Measurements from ENCODE around the gene RASA1. TPM values are rescaled to one million over a fixed set of nuclear protein-coding genes. Genes with fewer than 3 reads are reported as not detected.
A peak's percentile ranks its signal among the peaks of the same experiment; 100 is the strongest.
"Not testable (repeated sequence)": the region's sequence is repeated elsewhere in the genome, so short reads cannot be mapped to it uniquely, and the experiment has no call there.

Gene RASA1
- total RNA-seq, 2 experiments from 2014 or later: 19.0 to 20.6 TPM

DNA sequence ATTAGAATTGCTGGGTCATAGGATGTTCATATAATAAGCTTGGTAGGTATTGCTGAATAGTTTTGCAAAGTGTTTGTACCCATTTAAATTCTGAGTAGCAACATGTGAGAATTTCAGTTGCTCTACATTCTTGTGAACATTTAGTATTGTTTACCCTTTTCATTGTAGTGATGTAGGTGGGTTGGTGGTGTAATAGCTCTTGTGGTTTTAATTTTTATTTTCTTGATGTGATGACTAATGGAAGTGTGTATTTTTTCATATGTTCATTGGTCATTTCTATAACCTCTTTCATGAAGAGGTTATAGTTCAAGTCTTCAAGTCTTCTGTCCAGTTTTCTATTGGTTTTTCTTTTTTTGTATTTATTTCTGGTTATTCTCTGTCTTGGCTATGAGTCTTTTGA, 34.4 kb downstream of the RASA1 start:
- ChIA-PET CTCF (no interaction called here), POLR2A (no interaction called here)
- no peaks in the 10 kb centered on the region for H3K27me3 Mint-ChIP-seq
- H3K27ac Mint-ChIP-seq: no peak overlapping the region
- no peak for DNase-seq
- peaks cover 46% of the 10 kb centered on the region for H3K36me3 Mint-ChIP-seq (ENCODE audit: low read depth)
- no peak overlapping the region for H3K4me3 Mint-ChIP-seq
- peaks cover 34% of the 10 kb centered on the region for H3K4me1 Mint-ChIP-seq
- H3K9me3 Mint-ChIP-seq: peaks cover 17% of the 10 kb centered on the region

DNA sequence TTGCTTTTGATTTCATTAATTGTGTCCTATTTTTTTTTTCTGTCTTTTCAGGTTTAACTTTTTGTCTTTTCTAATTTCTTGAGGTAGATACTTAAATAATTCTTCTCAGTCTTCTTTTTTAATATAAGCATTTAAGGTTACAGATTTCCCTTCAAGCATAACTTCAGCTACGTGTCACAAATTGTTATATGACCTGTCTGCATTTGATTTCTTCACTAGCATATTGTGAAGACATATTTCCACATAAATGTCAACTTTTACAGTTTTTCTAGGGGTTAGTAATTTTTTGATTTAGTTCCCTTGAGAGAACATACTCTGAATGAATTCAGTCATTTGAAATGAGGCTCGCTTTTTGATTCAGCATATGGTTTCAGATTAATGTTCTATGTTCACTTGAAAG, 35.6 kb downstream of the RASA1 start:
- peaks cover 44% of the 10 kb centered on the region for H3K36me3 Mint-ChIP-seq (ENCODE audit: low read depth)
- no peak overlapping the region for H3K4me3 Mint-ChIP-seq
- POLR2A ChIA-PET: no interaction called here
- H3K27ac Mint-ChIP-seq: no peak overlapping the region
- H3K9me3 Mint-ChIP-seq: peaks cover 17% of the 10 kb centered on the region
- DNase-seq: no peak
- CTCF ChIA-PET: no interaction called here
- H3K4me1 Mint-ChIP-seq: peaks cover 21% of the 10 kb centered on the region
- H3K27me3 Mint-ChIP-seq: no peaks in the 10 kb centered on the region

- peaks cover 17% of the 10 kb centered on the region for H3K9me3 Mint-ChIP-seq
- H3K27me3 Mint-ChIP-seq, H3K4me3 Mint-ChIP-seq, H3K27ac Mint-ChIP-seq, CTCF ChIA-PET, DNase-seq, POLR2A ChIA-PET: not testable (repeated sequence)
- H3K36me3 Mint-ChIP-seq (ENCODE audit: low read depth): peaks cover 46% of the 10 kb centered on the region
- H3K4me1 Mint-ChIP-seq: peaks cover 16% of the 10 kb centered on the region
These were observed 38.4 kb downstream of the RASA1 start for GRCh38 chr5:87306090-87306489.

GRCh38 chr5:87307796-87308423, 40.2 kb downstream of the RASA1 start:
- no peak for DNase-seq
- peaks cover 13% of the 10 kb centered on the region for H3K4me1 Mint-ChIP-seq
- POLR2A ChIA-PET: no interaction called here
- peaks cover 41% of the 10 kb centered on the region for H3K36me3 Mint-ChIP-seq (ENCODE audit: low read depth)
- H3K4me3 Mint-ChIP-seq: no peak overlapping the region
- no peaks in the 10 kb centered on the region for H3K27me3 Mint-ChIP-seq
- CTCF ChIA-PET: interaction anchor here (1.0 kb wide), 1 partner anchor 263 kb away, joined by 3 read pairs; no protein-coding TSS in a partner anchor
- peaks cover 17% of the 10 kb centered on the region for H3K9me3 Mint-ChIP-seq
- no peak overlapping the region for H3K27ac Mint-ChIP-seq

DNA sequence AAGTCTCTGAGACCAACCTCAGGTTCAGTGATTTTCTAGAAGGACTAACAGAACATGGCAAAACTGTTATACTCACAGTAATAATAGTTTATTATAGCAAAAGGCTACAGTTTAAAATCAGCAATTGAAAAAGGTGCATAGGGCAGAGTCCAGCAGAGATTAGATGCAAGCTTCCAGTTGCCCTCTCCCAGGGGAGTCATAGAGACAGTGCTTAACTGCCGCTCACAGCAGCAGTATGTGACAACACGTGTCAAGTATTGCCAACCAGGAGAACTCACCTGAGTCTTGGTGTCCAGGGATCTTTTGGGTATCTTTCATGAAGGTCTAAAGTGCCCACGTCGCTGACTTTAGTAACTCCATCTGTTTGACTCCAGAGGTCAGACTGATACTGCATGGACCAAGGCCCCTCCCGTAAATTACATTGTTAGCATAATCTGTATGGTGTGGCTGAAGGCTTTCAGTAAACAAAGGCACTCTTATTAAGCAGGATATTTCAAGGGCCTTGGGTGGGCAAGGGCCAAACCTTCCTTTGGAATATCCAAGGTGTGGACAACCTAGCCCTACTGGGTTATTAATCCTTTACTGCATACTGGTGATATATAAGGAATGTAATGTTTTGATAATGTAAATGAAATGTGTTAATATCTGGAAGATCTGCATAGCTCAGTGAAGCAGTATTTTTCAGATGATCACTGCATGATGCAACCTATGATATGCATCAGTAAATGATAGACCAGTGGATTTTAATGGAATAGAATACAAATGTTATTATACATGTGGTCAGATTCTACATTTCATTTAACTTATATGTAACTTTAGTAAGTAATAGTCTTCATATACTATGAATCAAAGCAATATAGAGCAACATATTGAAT, 44.0 kb downstream of the RASA1 start:
- Mint-ChIP-seq H3K4me3 (no peak overlapping the region), H3K27ac (no peak overlapping the region), H3K36me3 (ENCODE audit: low read depth) (peaks cover 9% of the 10 kb centered on the region), H3K9me3 (peaks cover 1% of the 10 kb centered on the region), H3K27me3 (no peaks in the 10 kb centered on the region), H3K4me1 (peaks cover 16% of the 10 kb centered on the region)
- POLR2A ChIA-PET: no interaction called here
- CTCF ChIA-PET: no interaction called here
- DNase-seq: no peak

DNA sequence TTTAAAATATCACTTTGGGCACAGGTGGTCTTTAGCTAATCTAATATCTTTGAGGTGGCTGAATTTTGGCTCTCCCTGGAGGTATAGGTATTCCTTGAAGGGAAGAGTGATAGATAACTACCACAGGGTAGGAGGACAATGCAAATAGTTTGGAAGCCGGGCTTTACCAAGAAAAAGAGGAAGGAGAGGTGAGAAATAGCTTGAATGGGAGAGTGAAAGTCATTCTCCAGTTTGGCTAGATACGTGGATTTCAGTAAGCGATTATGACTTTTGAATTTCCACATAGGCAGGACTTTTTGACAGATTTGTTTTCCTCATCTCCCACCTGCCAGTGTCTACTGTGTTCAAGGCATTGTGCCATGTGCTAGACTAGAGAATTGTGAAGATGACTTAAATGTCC, 45.5 kb downstream of the RASA1 start:
- H3K9me3 Mint-ChIP-seq: peaks cover under 1% of the 10 kb centered on the region
- H3K27me3 Mint-ChIP-seq: no peaks in the 10 kb centered on the region
- ChIA-PET POLR2A (no interaction called here), CTCF (no interaction called here)
- no peak for DNase-seq
- H3K4me1 Mint-ChIP-seq: peaks cover 16% of the 10 kb centered on the region
- no peak overlapping the region for H3K4me3 Mint-ChIP-seq
- peaks cover 11% of the 10 kb centered on the region for H3K36me3 Mint-ChIP-seq (ENCODE audit: low read depth)
- H3K27ac Mint-ChIP-seq: no peak overlapping the region

DNA sequence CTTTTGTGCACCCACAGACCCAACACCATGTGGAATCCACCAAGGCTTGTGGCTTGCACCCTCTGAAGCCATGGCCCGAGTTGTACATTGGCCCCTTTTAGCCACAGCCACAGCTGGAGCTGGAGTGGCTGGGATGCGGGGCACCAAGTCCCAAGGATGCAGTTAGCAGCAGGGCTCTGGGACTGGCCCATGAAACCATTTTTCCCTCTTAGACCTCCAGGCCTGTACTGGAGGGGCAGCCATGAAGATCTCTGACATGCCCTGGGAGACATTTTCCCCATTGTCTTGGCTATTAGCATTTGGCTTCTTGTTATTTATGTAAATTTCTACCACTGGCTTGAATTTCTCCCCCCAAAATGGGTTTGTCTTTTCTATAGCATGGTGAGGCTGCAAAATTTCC, 51.8 kb downstream of the RASA1 start:
- Mint-ChIP-seq H3K36me3 (ENCODE audit: low read depth) (peaks cover 28% of the 10 kb centered on the region), H3K27ac (no peak overlapping the region), H3K4me3 (no peak overlapping the region), H3K9me3 (peaks cover 14% of the 10 kb centered on the region), H3K4me1 (peaks cover 18% of the 10 kb centered on the region), H3K27me3 (no peaks in the 10 kb centered on the region)
- no peak for DNase-seq
- POLR2A ChIA-PET: no interaction called here
- CTCF ChIA-PET: no interaction called here

GRCh38 chr5:87321605-87322004, 53.9 kb downstream of the RASA1 start:
- Mint-ChIP-seq H3K4me1 (peaks cover 23% of the 10 kb centered on the region), H3K27me3 (no peaks in the 10 kb centered on the region), H3K27ac (no peak overlapping the region), H3K9me3 (peaks cover 14% of the 10 kb centered on the region), H3K4me3 (no peak overlapping the region), H3K36me3 (ENCODE audit: low read depth) (peaks cover 35% of the 10 kb centered on the region)
- POLR2A ChIA-PET: no interaction called here
- CTCF ChIA-PET: interaction anchor here (1.2 kb wide), 1 partner anchor 22 kb away, joined by 3 read pairs; no protein-coding TSS in a partner anchor
- DNase-seq: no peak

GRCh38 chr5:87322381-87322780, 54.7 kb downstream of the RASA1 start:
- ChIA-PET POLR2A (no interaction called here), CTCF (interaction anchor here (1.2 kb wide), 1 partner anchor 21 kb away, joined by 3 read pairs; no protein-coding TSS in a partner anchor)

DNA sequence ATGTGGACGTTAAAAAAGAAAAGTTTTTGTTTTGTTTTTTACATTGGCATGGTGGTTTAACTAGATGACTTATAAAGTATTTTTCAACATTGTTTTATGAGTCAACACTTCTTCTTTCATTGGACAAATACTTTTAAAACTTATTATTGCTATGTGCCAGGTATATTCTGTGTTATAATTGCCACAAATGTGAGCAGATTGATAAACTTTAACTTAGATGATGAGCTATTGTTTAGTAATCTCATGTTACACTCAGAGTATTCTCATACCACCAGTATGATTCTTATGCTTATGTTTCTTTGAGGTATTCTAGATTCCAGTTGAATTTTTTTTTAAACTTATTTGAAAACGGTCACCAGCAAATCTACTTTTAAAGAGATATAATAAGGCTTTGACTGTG, 60.3 kb downstream of the RASA1 start:
- H3K27ac Mint-ChIP-seq: peak overlapping the region; percentile 25
- H3K36me3 Mint-ChIP-seq (ENCODE audit: low read depth): peaks cover 14% of the 10 kb centered on the region
- POLR2A ChIA-PET: no interaction called here
- H3K4me3 Mint-ChIP-seq: no peak overlapping the region
- peaks cover 27% of the 10 kb centered on the region for H3K4me1 Mint-ChIP-seq
- CTCF ChIA-PET: no interaction called here
- DNase-seq: no peak
- no peaks in the 10 kb centered on the region for H3K27me3 Mint-ChIP-seq
- H3K9me3 Mint-ChIP-seq: peaks cover 2% of the 10 kb centered on the region

More at GRCh38 chr5:87322381-87322780, 54.7 kb downstream of the RASA1 start:
- Mint-ChIP-seq H3K9me3 (peaks cover 15% of the 10 kb centered on the region), H3K36me3 (ENCODE audit: low read depth) (peaks cover 34% of the 10 kb centered on the region), H3K27ac (no peak overlapping the region), H3K27me3 (no peaks in the 10 kb centered on the region), H3K4me1 (peaks cover 23% of the 10 kb centered on the region), H3K4me3 (no peak overlapping the region)
- DNase-seq: no peak

DNA sequence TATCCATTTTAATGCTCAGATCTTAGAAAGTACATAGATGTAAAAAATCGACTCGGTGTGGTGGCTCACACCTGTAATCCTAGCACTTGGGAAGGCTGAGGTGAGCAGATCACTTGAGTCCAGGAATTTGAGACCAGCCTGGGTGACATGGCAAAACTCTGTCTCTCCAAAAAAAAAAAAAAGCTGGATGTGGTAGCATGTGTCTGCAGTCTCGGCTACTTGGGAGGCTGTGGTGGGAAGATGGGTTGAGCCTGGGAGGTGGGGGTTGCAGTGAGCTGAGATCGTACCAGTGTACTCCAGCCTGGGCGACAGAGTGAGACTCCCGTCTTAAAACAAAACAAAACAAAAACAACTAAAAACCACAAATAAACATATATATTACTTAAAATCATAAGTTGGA, 61.4 kb downstream of the RASA1 start:
- no peaks in the 10 kb centered on the region for H3K27me3 Mint-ChIP-seq
- peaks cover 2% of the 10 kb centered on the region for H3K9me3 Mint-ChIP-seq
- no peak overlapping the region for H3K27ac Mint-ChIP-seq
- POLR2A ChIA-PET: no interaction called here
- CTCF ChIA-PET: interaction anchor here (0.6 to 1.1 kb wide), 2 partner anchors 20 to 309 kb away, joined by 3 read pairs; no protein-coding TSS in a partner anchor
- H3K4me3 Mint-ChIP-seq: no peak overlapping the region
- peaks cover 19% of the 10 kb centered on the region for H3K4me1 Mint-ChIP-seq
- DNase-seq: no peak
- peaks cover 22% of the 10 kb centered on the region for H3K36me3 Mint-ChIP-seq (ENCODE audit: low read depth)

DNA sequence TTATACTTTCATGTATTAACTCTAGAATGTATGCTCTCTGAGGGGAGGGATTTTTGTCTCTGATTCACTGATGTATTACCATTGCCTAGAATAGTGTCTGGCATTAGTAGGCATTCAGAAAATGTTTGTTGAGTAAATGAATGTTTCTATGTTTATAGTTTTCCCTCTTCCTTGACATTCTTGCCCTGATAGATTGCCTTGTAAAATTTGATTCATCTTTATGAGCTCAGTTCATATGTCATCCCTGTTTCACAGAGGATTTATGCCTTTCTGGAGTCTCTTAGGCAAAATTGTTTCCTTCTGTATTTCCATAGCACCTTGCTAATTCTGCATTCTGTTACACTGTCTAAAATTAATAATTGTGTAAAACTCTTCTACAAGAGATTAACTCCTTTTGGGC, 72.3 kb downstream of the RASA1 start:
- peaks cover 52% of the 10 kb centered on the region for H3K36me3 Mint-ChIP-seq (ENCODE audit: low read depth)
- POLR2A ChIA-PET: no interaction called here
- CTCF ChIA-PET: interaction anchor here (0.6 kb wide), 1 partner anchor 112 kb away, joined by 8 read pairs; no protein-coding TSS in a partner anchor
- no peak for DNase-seq
- H3K4me1 Mint-ChIP-seq: peaks cover 17% of the 10 kb centered on the region
- H3K27ac Mint-ChIP-seq: no peak overlapping the region
- H3K27me3 Mint-ChIP-seq: no peaks in the 10 kb centered on the region
- peaks cover 10% of the 10 kb centered on the region for H3K9me3 Mint-ChIP-seq
- no peak overlapping the region for H3K4me3 Mint-ChIP-seq

DNA sequence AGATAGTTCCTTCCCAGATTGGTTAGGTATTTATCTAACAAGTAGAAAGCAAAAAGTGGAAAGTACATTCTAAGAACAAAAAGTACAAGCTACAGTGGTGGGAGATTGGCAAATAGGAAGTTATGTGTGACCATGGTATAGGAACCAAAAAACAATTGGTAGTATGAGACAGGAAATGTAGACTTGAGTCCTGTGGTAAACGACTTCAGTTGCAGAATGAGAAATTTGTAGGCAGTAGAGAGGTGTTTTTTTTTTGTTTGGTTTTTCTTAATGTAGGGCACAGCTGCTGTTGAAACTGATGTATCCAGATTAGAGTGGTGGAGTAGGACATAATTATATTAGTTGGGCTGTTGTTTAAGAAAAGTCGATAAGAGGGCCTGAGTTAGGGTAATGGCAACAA, 73.0 kb downstream of the RASA1 start:
- no peaks in the 10 kb centered on the region for H3K27me3 Mint-ChIP-seq

More for the DNA sequence above, 73.0 kb downstream of the RASA1 start:
- Mint-ChIP-seq H3K4me3 (peak overlapping the region; percentile 52), H3K36me3 (ENCODE audit: low read depth) (peaks cover 48% of the 10 kb centered on the region), H3K4me1 (peaks cover 17% of the 10 kb centered on the region), H3K9me3 (peaks cover 8% of the 10 kb centered on the region), H3K27ac (peak overlapping the region; percentile 87)
- DNase-seq: peak; percentile 24
- POLR2A ChIA-PET: no interaction called here
- CTCF ChIA-PET: no interaction called here
